Keratinocyte (primary cell): Measurements from ENCODE around the gene CACNA2D4. TPM values are rescaled to one million over a fixed set of nuclear protein-coding genes. Genes with fewer than 3 reads are reported as not detected.

Experiments used
- DNase-seq: peaks from one replicate; pipeline ENCODE4 v3.0.0-alpha.2; 2011; ENCODE audit warnings: low read depth, missing footprints, low spot score
- FAIRE-seq: peaks from 2 replicates; lab custom pipeline; 2011; peaks lifted over from hg19 to GRCh38; lab: Jason Lieb, UNC
- H2AFZ ChIP-seq: 2 replicates; pipeline ENCODE4 v1.6.0; 2012; ENCODE audit warnings: low read length, control low read depth, inconsistent platforms; ENCODE audit not compliant: control insufficient read depth
- H3K27ac ChIP-seq: 2 replicates; pipeline ENCODE4 v1.5.1; 2011; ENCODE audit warnings: low read length; ENCODE audit not compliant: control insufficient read depth, insufficient read depth
- H3K27me3 ChIP-seq: 3 replicates; pipeline ENCODE4 v1.6.0; 2011; ENCODE audit warnings: low read length; ENCODE audit not compliant: control insufficient read depth, insufficient read depth; ENCODE audit errors: extremely low read depth
- H3K36me3 ChIP-seq, 2 experiments: 2 replicates in 1 of 2; 3 replicates in 1 of 2; pipeline ENCODE4 v1.5.1; 2011; ENCODE audit warnings: low read length in 2 of 2, mild to moderate bottlenecking in 1 of 2; ENCODE audit not compliant: control insufficient read depth in 2 of 2, insufficient read depth in 2 of 2; ENCODE audit errors: extremely low read depth in 1 of 2
- H3K4me1 ChIP-seq: 3 replicates; pipeline ENCODE4 v1.5.1; 2011; ENCODE audit warnings: low read length; ENCODE audit not compliant: control insufficient read depth, insufficient read depth; ENCODE audit errors: extremely low read depth
- H3K4me2 ChIP-seq: 3 replicates; pipeline ENCODE4 v1.6.0; 2011; ENCODE audit warnings: low read depth, low read length; ENCODE audit not compliant: control insufficient read depth, insufficient read depth; ENCODE audit errors: extremely low read depth
- H3K4me3 ChIP-seq, 3 experiments: fragments of 200-600 bp in 1 of 3; sonication (generic) in 1 of 3; 2 replicates in 2 of 3; 3 replicates in 1 of 3; pipeline ENCODE4 v1.5.1; 2011 to 2016; ENCODE audit warnings: low read length in 3 of 3, mild to moderate bottlenecking in 3 of 3, control low read depth in 2 of 3, inconsistent platforms in 1 of 3, low read depth in 1 of 3, mixed read lengths in 1 of 3, mixed run types in 1 of 3, moderate library complexity in 1 of 3; ENCODE audit not compliant: control insufficient read depth in 2 of 3, insufficient read depth in 2 of 3; ENCODE audit errors: extremely low read depth in 1 of 3
- H3K79me2 ChIP-seq: 2 replicates; pipeline ENCODE4 v1.6.0; 2012; ENCODE audit warnings: low read length; ENCODE audit not compliant: control insufficient read depth, insufficient read depth
- H3K9ac ChIP-seq: 3 replicates; pipeline ENCODE4 v1.6.0; 2011; ENCODE audit warnings: low read length; ENCODE audit not compliant: control insufficient read depth, insufficient read depth; ENCODE audit errors: extremely low read depth
- H3K9me1 ChIP-seq: 3 replicates; pipeline ENCODE4 v1.6.0; 2011; ENCODE audit warnings: low read length; ENCODE audit not compliant: control insufficient read depth, insufficient read depth; ENCODE audit errors: extremely low read depth
- H3K9me3 ChIP-seq: 2 replicates; pipeline ENCODE4 v1.5.1; 2012; ENCODE audit warnings: low read depth, low read length; ENCODE audit not compliant: control insufficient read depth
- H4K20me1 ChIP-seq: 3 replicates; pipeline ENCODE4 v1.6.0; 2011; ENCODE audit warnings: low read length; ENCODE audit not compliant: control insufficient read depth, insufficient read depth; ENCODE audit errors: extremely low read depth
- CTCF ChIP-seq, 3 experiments: IDR thresholded peaks in 1 of 3; conservative IDR thresholded peaks in 1 of 3; optimal IDR thresholded peaks in 1 of 3; 2 replicates in 2 of 3; 3 replicates in 1 of 3; pipeline versions ENCODE3 to v1.5.1; 2011; ENCODE audit warnings: low read length in 3 of 3, mild to moderate bottlenecking in 3 of 3, moderate library complexity in 2 of 3, control low read depth in 1 of 3, inconsistent platforms in 1 of 3; ENCODE audit not compliant: insufficient read depth in 2 of 3; ENCODE audit errors: extremely low read depth in 1 of 3
- EZH2 ChIP-seq: IDR thresholded peaks from one replicate; pipeline ENCODE4 v1.6.1; 2012; ENCODE audit warnings: inconsistent platforms, mild to moderate bottlenecking, low read length, moderate library complexity
- dilution Hi-C: fragments of 300-500 bp; cut with MboI; formaldehyde crosslinking; loops from one replicate; pipeline ENCODE4 v1.7.0; 2020; ENCODE audit warnings: low sequenced_read_pairs; ENCODE audit not compliant: extremely low pct_ligation_motif_present
- polyA plus RNA-seq, 5 experiments: library from polyadenylated mRNA; depleted of rRNA in 3 of 5; stranded (reverse) in 3 of 5; stranded (forward) in 1 of 5; unstranded in 1 of 5; fragments of >200 nt; gene quantifications; 1 replicate in 1 of 5; 2 replicates in 3 of 5; 3 replicates in 1 of 5; pipeline versions ENCODE4 v1.2.1 to v1.2.3, GENCODE V29; 2011 to 2012; ENCODE audit warnings: missing spikeins in 2 of 5, low read depth in 1 of 5, low replicate concordance in 1 of 5

Gene CACNA2D4
- polyA plus RNA-seq, 1 donor (not counting 4 experiments of a cell fraction or from before 2014, with no cell fraction given) = 0.09 TPM

- Histone ChIP-seq H3K4me3 (no peak overlapping the region), H3K4me1 (no peaks in the 10 kb centered on the region), H3K27me3 (peaks cover 40% of the 10 kb centered on the region), H3K9ac (no peak overlapping the region), H3K9me1 (no peaks in the 10 kb centered on the region), H3K4me2 (no peak overlapping the region), H2AFZ (no peak overlapping the region), H3K36me3 (no peaks in the 10 kb centered on the region), H3K9me3 (no peaks in the 10 kb centered on the region), H3K79me2 (no peaks in the 10 kb centered on the region), H4K20me1 (no peaks in the 10 kb centered on the region), H3K27ac (no peak overlapping the region)
- dilution Hi-C loops = no loop called here
- FAIRE-seq (no peak), DNase-seq (no peak)
- no peak for TF ChIP-seq EZH2
- TF ChIP-seq CTCF (optimal IDR thresholded peaks at IDR 0.05 in 1 of 3, IDR thresholded peaks at IDR 0.05 in 1 of 3, conservative IDR thresholded peaks at IDR 0.05 in 1 of 3; ENCODE audit: extremely low read depth in 1 of 3, insufficient read depth in 2 of 3, low read length in 3 of 3) = no peak
Observed at GRCh38 chr12:1842905-1843640, 75.4 kb downstream of the CACNA2D4 start.

- dilution Hi-C loops = no loop called here
- TF ChIP-seq EZH2 (no peak), CTCF (optimal IDR thresholded peaks at IDR 0.05 in 1 of 3, IDR thresholded peaks at IDR 0.05 in 1 of 3, conservative IDR thresholded peaks at IDR 0.05 in 1 of 3; ENCODE audit: extremely low read depth in 1 of 3, insufficient read depth in 2 of 3, low read length in 3 of 3) (no peak)
- no peak for DNase-seq
- H4K20me1 ChIP-seq = no peaks in the 10 kb centered on the region
- no peaks in the 10 kb centered on the region for H3K36me3 ChIP-seq
- H3K4me3 ChIP-seq = no peak overlapping the region
- no peak overlapping the region for H3K27ac ChIP-seq
- no peaks in the 10 kb centered on the region for H3K79me2 ChIP-seq
- peaks cover 41% of the 10 kb centered on the region for H3K27me3 ChIP-seq
- H3K4me2 ChIP-seq = no peak overlapping the region
- H3K9me1 ChIP-seq = no peaks in the 10 kb centered on the region
- H3K4me1 ChIP-seq = no peaks in the 10 kb centered on the region
- H2AFZ ChIP-seq = no peak overlapping the region
- FAIRE-seq = no peak
- no peaks in the 10 kb centered on the region for H3K9me3 ChIP-seq
- no peak overlapping the region for H3K9ac ChIP-seq
Observed at GRCh38 chr12:1842183-1842904, 76.1 kb downstream of the CACNA2D4 start.
